Cardiac muscle cell (in vitro differentiated cells and primary cell): Measurements from ENCODE around the gene ACTR2. TPM values are rescaled to one million over a fixed set of nuclear protein-coding genes. Genes with fewer than 3 reads are reported as not detected.

Source experiments
- DNase-seq, 2 donors: peaks; one replicate each; pipeline versions ENCODE4 v3.0.0 to v3.0.0-alpha.2; 2010 to 2017; ENCODE audit warnings: low read depth in 1 of 2, low spot score in 1 of 2
- H3K27ac ChIP-seq: fragments of 200-600 bp; sonication (generic); 2 replicates; pipeline ENCODE4 v1.5.1; 2016
- H3K27me3 ChIP-seq: fragments of 200-600 bp; sonication (generic); 2 replicates; pipeline ENCODE4 v1.6.0; 2016; ENCODE audit warnings: control low read depth
- H3K36me3 ChIP-seq: fragments of 200-600 bp; sonication (generic); 2 replicates; pipeline ENCODE4 v1.5.1; 2016; ENCODE audit warnings: control low read depth
- H3K4me1 ChIP-seq: fragments of 200-600 bp; sonication (generic); 2 replicates; pipeline ENCODE4 v1.8.1; 2017; ENCODE audit warnings: low read depth, mild to moderate bottlenecking, mixed run types
- H3K4me3 ChIP-seq: fragments of 200-600 bp; sonication (generic); 2 replicates; pipeline ENCODE4 v1.5.1; 2016; ENCODE audit warnings: mild to moderate bottlenecking
- H3K9me3 ChIP-seq: fragments of 200-600 bp; sonication (generic); 2 replicates; pipeline ENCODE4 v1.5.1; 2017; ENCODE audit warnings: low read depth, mild to moderate bottlenecking, control low read depth
- CTCF ChIP-seq: IDR thresholded peaks from 2 replicates; pipeline ENCODE4 v1.5.1; 2012; ENCODE audit warnings: low read depth, mild to moderate bottlenecking, low read length
- polyA plus RNA-seq: library from polyadenylated mRNA; unstranded; fragments of >200 nt; fragmentation: Nextera tagmentation; extraction: Ambion mirVana; gene quantifications from 2 replicates; pipeline ENCODE4 v1.2.1, GENCODE V29; 2016
- total RNA-seq: library from RNA; depleted of rRNA; stranded (reverse); fragments of >200 nt; gene quantifications from 2 replicates; pipeline ENCODE4 v1.2.3, GENCODE V29; 2016

ACTR2 gene
- total and polyA plus RNA-seq, 2 experiments from 2014 or later, result 29.5 to 39.3 TPM

- no peak for DNase-seq
- Histone ChIP-seq H3K4me3 (no peak overlapping the region), H3K4me1 (peaks cover 22% of the 10 kb centered on the region), H3K27me3 (no peaks in the 10 kb centered on the region), H3K9me3 (no peaks in the 10 kb centered on the region), H3K27ac (no peak overlapping the region), H3K36me3 (no peaks in the 10 kb centered on the region)
- TF ChIP-seq CTCF, result no peak
Measured at GRCh38 chr2:65305934-65306333, 78.3 kb downstream of the ACTR2 start.

GRCh38 chr2:65309699-65310098, 82.1 kb downstream of the ACTR2 start:
- DNase-seq, result no peak
- no peaks in the 10 kb centered on the region for H3K4me1 ChIP-seq
- TF ChIP-seq CTCF, result no peak
- no peaks in the 10 kb centered on the region for H3K9me3 ChIP-seq
- no peaks in the 10 kb centered on the region for H3K27me3 ChIP-seq
- no peak overlapping the region for H3K4me3 ChIP-seq
- no peak overlapping the region for H3K27ac ChIP-seq
- H3K36me3 ChIP-seq, result peaks cover 17% of the 10 kb centered on the region

GRCh38 chr2:65311049-65311448, 83.4 kb downstream of the ACTR2 start:
- peaks cover 23% of the 10 kb centered on the region for H3K36me3 ChIP-seq
- DNase-seq, result no peak
- TF ChIP-seq CTCF, result no peak
- H3K27me3 ChIP-seq, result no peaks in the 10 kb centered on the region
- H3K4me1 ChIP-seq, result no peaks in the 10 kb centered on the region
- no peak overlapping the region for H3K27ac ChIP-seq
- H3K9me3 ChIP-seq, result no peaks in the 10 kb centered on the region
- no peak overlapping the region for H3K4me3 ChIP-seq

GRCh38 chr2:65311596-65311995, 84.0 kb downstream of the ACTR2 start:
- Histone ChIP-seq H3K36me3 (peaks cover 23% of the 10 kb centered on the region), H3K27ac (no peak overlapping the region), H3K4me1 (no peaks in the 10 kb centered on the region)

GRCh38 chr2:65313126-65313953, 85.7 kb downstream of the ACTR2 start:
- no peaks in the 10 kb centered on the region for H3K4me1 ChIP-seq
- H3K27me3 ChIP-seq, result no peaks in the 10 kb centered on the region
- no peak for TF ChIP-seq CTCF
- peaks cover 23% of the 10 kb centered on the region for H3K36me3 ChIP-seq
- H3K4me3 ChIP-seq, result no peak overlapping the region
- no peaks in the 10 kb centered on the region for H3K9me3 ChIP-seq
- H3K27ac ChIP-seq, result no peak overlapping the region
- DNase-seq, result peak in 1 of 2 donors; percentile 16

More at GRCh38 chr2:65311596-65311995, 84.0 kb downstream of the ACTR2 start:
- no peak for DNase-seq
- H3K9me3 ChIP-seq, result no peaks in the 10 kb centered on the region
- TF ChIP-seq CTCF, result no peak
- no peaks in the 10 kb centered on the region for H3K27me3 ChIP-seq
- no peak overlapping the region for H3K4me3 ChIP-seq
